ENCODE data around the gene SLC16A5. TPM values are rescaled to one million over a fixed set of nuclear protein-coding genes. Genes with fewer than 3 reads are reported as not detected.
A peak's percentile ranks its signal among the peaks of the same experiment; 100 is the strongest.

The SLC16A5 gene
- total RNA-seq, 1 experiment from 2014 or later: 17.1 TPM

- Histone ChIP-seq H4K8ac (replicated peaks; ENCODE audit: insufficient read length, low read depth, low read length) (no peak overlapping the region), H3T11ph (ENCODE audit: low read length) (no peak overlapping the region), H4K91ac (ENCODE audit: insufficient read length, low read depth, low read length) (no peak overlapping the region), H3K4me1 (ENCODE audit: insufficient read depth, low read length) (no peaks in the 10 kb centered on the region), H3K56ac (ENCODE audit: insufficient read length, low read depth, low read length) (no peak overlapping the region), H3K18ac (ENCODE audit: insufficient read length, low read depth, low read length) (no peak overlapping the region), H3K27me3 (ENCODE audit: insufficient read depth, low read length) (no peaks in the 10 kb centered on the region), H3K23ac (ENCODE audit: insufficient read length, low read depth, low read length) (no peak overlapping the region), H2AFZ (ENCODE audit: low read length) (no peak overlapping the region), H2BK5ac (ENCODE audit: insufficient read length, low read length) (no peak overlapping the region), H3K79me1 (ENCODE audit: insufficient read depth, low read depth, low read length, poor library complexity, severe bottlenecking) (no peaks in the 10 kb centered on the region), H3K9me3 (ENCODE audit: control insufficient read depth, low read depth, low read length) (no peaks in the 10 kb centered on the region), H3K4me2 (ENCODE audit: insufficient read depth, insufficient read length, low read length) (no peak overlapping the region), H3K14ac (ENCODE audit: insufficient read depth, low read length) (no peak overlapping the region), H3K79me2 (ENCODE audit: insufficient read depth, low read length) (no peaks in the 10 kb centered on the region; the same call in 1 of the 2 replicates), H3K27ac (ENCODE audit: insufficient read length, low read depth, low read length) (no peak overlapping the region), H3K4ac (ENCODE audit: low read depth, low read length) (no peak overlapping the region), H2BK120ac (ENCODE audit: low read depth, low read length, poor library complexity, severe bottlenecking) (no peak overlapping the region), H4K20me1 (ENCODE audit: control insufficient read depth, insufficient read depth, insufficient read length) (peaks cover 3% of the 10 kb centered on the region), H2BK12ac (ENCODE audit: insufficient read length, low read depth, low read length) (no peak overlapping the region), H2BK20ac (ENCODE audit: low read depth, low read length, poor library complexity, severe bottlenecking) (no peak overlapping the region), H3K23me2 (ENCODE audit: insufficient read length, low read depth, low read length, poor library complexity, severe bottlenecking) (no peaks in the 10 kb centered on the region), H3K9ac (ENCODE audit: extremely low read depth, insufficient read length, low read length) (no peak overlapping the region), H2BK15ac (ENCODE audit: low read depth, low read length) (no peak overlapping the region), H4K5ac (ENCODE audit: insufficient read length, low read depth, low read length) (no peak overlapping the region), H2AK5ac (ENCODE audit: insufficient read length, low read length) (no peak overlapping the region)
- peak overlapping the region in 1 of 3 experiments; percentile 30; a peak in 3 of 7 replicates for H3K27ac Mint-ChIP-seq
- peaks cover 34 to 54% (median 51%) of the 10 kb centered on the region in 3 experiments for H3K36me3 Mint-ChIP-seq (ENCODE audit: insufficient read depth in 1 of 3, low read depth in 3 of 3)
- peak; percentile 68 for DNase-seq
- no peaks in the 10 kb centered on the region; the same call in none of the 2 replicates for H3K27me3 Mint-ChIP-seq (ENCODE audit: low read depth)
- peaks cover 0 to 7% of the 10 kb centered on the region in 2 experiments; a peak in 2 of 4 replicates for H3K4me1 Mint-ChIP-seq
- no peak overlapping the region for H3K4me3 Mint-ChIP-seq
- no peaks in the 10 kb centered on the region for H3K9me3 Mint-ChIP-seq
- TF ChIP-seq CTCF (conservative IDR thresholded peaks at IDR 0.05): peak; percentile 39
- no CpG with 5 or more reads among the region's 18 CpGs for WGBS (ENCODE audit: extremely low coverage, insufficient read length, low lambda C conversion rate)
Observed at GRCh38 chr17:75064867-75065561, 22.7 kb upstream of the SLC16A5 start.
